ENCODE data around the gene TRMT44. TPM values are rescaled to one million over a fixed set of nuclear protein-coding genes. Genes with fewer than 3 reads are reported as not detected.
A peak's percentile ranks its signal among the peaks of the same experiment; 100 is the strongest.

The TRMT44 gene
- total RNA-seq, 1 donor from 2014 or later: 41.2 TPM

- Mint-ChIP-seq H3K4me1 (peaks cover 28% of the 10 kb centered on the region), H3K27me3 (ENCODE audit: low read depth) (no peaks in the 10 kb centered on the region), H3K27ac (peak overlapping the region; percentile 43), H3K9me3 (no peaks in the 10 kb centered on the region), H3K36me3 (peaks cover 5% of the 10 kb centered on the region), H3K4me3 (no peak overlapping the region)
- TF ChIP-seq, protein P1, sequence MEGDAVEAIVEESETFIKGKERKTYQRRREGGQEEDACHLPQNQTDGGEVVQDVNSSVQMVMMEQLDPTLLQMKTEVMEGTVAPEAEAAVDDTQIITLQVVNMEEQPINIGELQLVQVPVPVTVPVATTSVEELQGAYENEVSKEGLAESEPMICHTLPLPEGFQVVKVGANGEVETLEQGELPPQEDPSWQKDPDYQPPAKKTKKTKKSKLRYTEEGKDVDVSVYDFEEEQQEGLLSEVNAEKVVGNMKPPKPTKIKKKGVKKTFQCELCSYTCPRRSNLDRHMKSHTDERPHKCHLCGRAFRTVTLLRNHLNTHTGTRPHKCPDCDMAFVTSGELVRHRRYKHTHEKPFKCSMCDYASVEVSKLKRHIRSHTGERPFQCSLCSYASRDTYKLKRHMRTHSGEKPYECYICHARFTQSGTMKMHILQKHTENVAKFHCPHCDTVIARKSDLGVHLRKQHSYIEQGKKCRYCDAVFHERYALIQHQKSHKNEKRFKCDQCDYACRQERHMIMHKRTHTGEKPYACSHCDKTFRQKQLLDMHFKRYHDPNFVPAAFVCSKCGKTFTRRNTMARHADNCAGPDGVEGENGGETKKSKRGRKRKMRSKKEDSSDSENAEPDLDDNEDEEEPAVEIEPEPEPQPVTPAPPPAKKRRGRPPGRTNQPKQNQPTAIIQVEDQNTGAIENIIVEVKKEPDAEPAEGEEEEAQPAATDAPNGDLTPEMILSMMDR (IDR thresholded peaks at IDR 0.05; ENCODE audit: unreplicated experiment): no peak
- no peak for DNase-seq (ENCODE audit: low spot score in 2 of 2, unreplicated experiment in 2 of 2)
Observed at GRCh38 chr4:8475751-8476575, 35.4 kb downstream of the TRMT44 start.

- Mint-ChIP-seq H3K27me3 (ENCODE audit: low read depth) (no peaks in the 10 kb centered on the region), H3K9me3 (no peaks in the 10 kb centered on the region), H3K4me3 (no peak overlapping the region), H3K27ac (no peak overlapping the region), H3K4me1 (peaks cover 26% of the 10 kb centered on the region), H3K36me3 (peaks cover 5% of the 10 kb centered on the region)
- TF ChIP-seq, protein P1 (IDR thresholded peaks at IDR 0.05; ENCODE audit: unreplicated experiment): no peak
- DNase-seq (ENCODE audit: low spot score in 2 of 2, unreplicated experiment in 2 of 2): no peak
Observed at GRCh38 chr4:8477095-8477635, 36.6 kb downstream of the TRMT44 start.

- Mint-ChIP-seq H3K36me3 (peaks cover 5% of the 10 kb centered on the region), H3K27me3 (ENCODE audit: low read depth) (no peaks in the 10 kb centered on the region), H3K27ac (no peak overlapping the region), H3K4me3 (no peak overlapping the region), H3K4me1 (peaks cover 22% of the 10 kb centered on the region), H3K9me3 (no peaks in the 10 kb centered on the region)
- no peak for DNase-seq (ENCODE audit: low spot score in 2 of 2, unreplicated experiment in 2 of 2)
- TF ChIP-seq, protein P1 (IDR thresholded peaks at IDR 0.05; ENCODE audit: unreplicated experiment): no peak
Observed at GRCh38 chr4:8477676-8478075, 37.1 kb downstream of the TRMT44 start.

GRCh38 chr4:8478371-8478770 lies 37.8 kb downstream of the TRMT44 start:
- no peak for DNase-seq (ENCODE audit: low spot score in 2 of 2, unreplicated experiment in 2 of 2)
- no peaks in the 10 kb centered on the region for H3K9me3 Mint-ChIP-seq
- peaks cover 5% of the 10 kb centered on the region for H3K36me3 Mint-ChIP-seq
- H3K27ac Mint-ChIP-seq: no peak overlapping the region
- H3K4me3 Mint-ChIP-seq: no peak overlapping the region
- H3K4me1 Mint-ChIP-seq: peaks cover 16% of the 10 kb centered on the region
- no peaks in the 10 kb centered on the region for H3K27me3 Mint-ChIP-seq (ENCODE audit: low read depth)
- TF ChIP-seq, protein P1 (IDR thresholded peaks at IDR 0.05; ENCODE audit: unreplicated experiment): no peak

- H3K27me3 Mint-ChIP-seq (ENCODE audit: low read depth): no peaks in the 10 kb centered on the region
- H3K4me1 Mint-ChIP-seq: peaks cover 9% of the 10 kb centered on the region
- H3K36me3 Mint-ChIP-seq: peaks cover 5% of the 10 kb centered on the region
- H3K4me3 Mint-ChIP-seq: no peak overlapping the region
- no peak for DNase-seq (ENCODE audit: low spot score in 2 of 2, unreplicated experiment in 2 of 2)
- TF ChIP-seq, protein P1 (IDR thresholded peaks at IDR 0.05; ENCODE audit: unreplicated experiment): no peak
- no peak overlapping the region for H3K27ac Mint-ChIP-seq
- no peaks in the 10 kb centered on the region for H3K9me3 Mint-ChIP-seq
Observed at GRCh38 chr4:8478801-8479744, 38.5 kb downstream of the TRMT44 start.

Data from mesothelial cell of epicardium (in vitro differentiated cells).